NCI-H2196 (cell line): Measurements from ENCODE around the gene KCNIP3.
A peak's percentile ranks its signal among the peaks of the same experiment; 100 is the strongest.

Experiments used
- DNase-seq: peaks from one replicate; lab custom pipeline; 2025; ENCODE audit not compliant: unreplicated experiment; lab: John Stamatoyannopoulos, UW

Gene KCNIP3

GRCh38 chr2:95274291-95275150, 22.6 kb upstream of the KCNIP3 start, which contains the start of gene PROM2:
PROM2 (plus strand) TSS chr2:95274449; CDS start chr2:95274586, 137 bp downstream.
- peak; percentile 74 for DNase-seq

- no peak for DNase-seq
Measured at GRCh38 chr2:95275151-95275515, 22.0 kb upstream of the KCNIP3 start.

GRCh38 chr2:95275601-95276243, 21.4 kb upstream of the KCNIP3 start:
- no peak for DNase-seq

GRCh38 chr2:95276244-95276887, 20.8 kb upstream of the KCNIP3 start:
- DNase-seq, result no peak

- no peak for DNase-seq
Measured at GRCh38 chr2:95276888-95277245, 20.3 kb upstream of the KCNIP3 start.

- peak; percentile 48 for DNase-seq
Measured at GRCh38 chr2:95277246-95277906, 19.8 kb upstream of the KCNIP3 start.

- no peak for DNase-seq
Measured at GRCh38 chr2:95278051-95278471, 19.1 kb upstream of the KCNIP3 start.

- DNase-seq, result no peak
Measured at GRCh38 chr2:95278637-95279225, 18.4 kb upstream of the KCNIP3 start.

- DNase-seq, result no peak
Measured at GRCh38 chr2:95279435-95280035, 17.6 kb upstream of the KCNIP3 start.

GRCh38 chr2:95281071-95281470, 16.1 kb upstream of the KCNIP3 start:
- no peak for DNase-seq

- no peak for DNase-seq
Measured at GRCh38 chr2:95281786-95282185, 15.4 kb upstream of the KCNIP3 start.

- no peak for DNase-seq
Measured at GRCh38 chr2:95282458-95282857, 14.7 kb upstream of the KCNIP3 start.

- no peak for DNase-seq
Measured at GRCh38 chr2:95283562-95283961, 13.6 kb upstream of the KCNIP3 start.

GRCh38 chr2:95284886-95285541, 12.1 kb upstream of the KCNIP3 start:
- no peak for DNase-seq

- no peak for DNase-seq
Measured at GRCh38 chr2:95285542-95285932, 11.6 kb upstream of the KCNIP3 start.

GRCh38 chr2:95287336-95287735, 9.8 kb upstream of the KCNIP3 start:
- no peak for DNase-seq

- DNase-seq, result no peak
Measured at GRCh38 chr2:95287806-95288205, 9.3 kb upstream of the KCNIP3 start.

- DNase-seq, result peak; percentile 21
Measured at GRCh38 chr2:95289253-95289652, 7.9 kb upstream of the KCNIP3 start.

GRCh38 chr2:95291222-95291621, 5.9 kb upstream of the KCNIP3 start:
- DNase-seq, result no peak

- DNase-seq, result no peak
Measured at GRCh38 chr2:95292623-95293260, 4.4 kb upstream of the KCNIP3 start.
